ENCODE data around the gene S1PR2.

S1PR2 gene

DNA sequence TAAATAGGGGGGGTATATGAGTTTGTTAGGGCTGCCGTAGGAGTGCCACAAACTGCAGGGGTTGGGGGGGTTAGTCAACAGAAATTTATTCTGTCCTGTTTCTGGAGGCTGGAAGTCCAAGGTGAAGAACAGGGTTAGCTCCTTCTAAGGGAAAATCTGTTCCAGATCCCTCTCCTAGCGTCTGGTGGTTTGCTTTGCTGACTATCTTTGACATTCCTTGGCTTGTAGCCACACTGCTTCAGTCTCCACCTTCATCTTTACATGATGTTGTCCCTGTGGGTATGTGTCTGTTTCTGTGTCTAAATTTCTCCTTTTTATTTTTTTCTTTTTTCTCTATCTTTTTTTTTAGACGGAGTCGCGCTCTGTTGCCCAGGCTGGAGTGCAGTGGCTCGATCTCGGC is 31.6 kb upstream of the S1PR2 start:
- H2AFZ ChIP-seq (ENCODE audit: low read depth, low read length) = no peak overlapping the region
- no peak overlapping the region for H3K4ac ChIP-seq (ENCODE audit: low read depth in 1 of 2, low read length in 2 of 2)
- H3K9me3 ChIP-seq (ENCODE audit: control insufficient read depth, low read length) = no peaks in the 10 kb centered on the region
- H3K79me1 ChIP-seq (replicated peaks; ENCODE audit: low read length, poor library complexity, severe bottlenecking) = no peaks in the 10 kb centered on the region
- peak; percentile 14 for DNase-seq
- no peaks in the 10 kb centered on the region for H3K27me3 ChIP-seq (ENCODE audit: control insufficient read depth in 1 of 2, insufficient read depth in 1 of 2, low read length in 2 of 2)
- WGBS = 95% methylated on average over 6 of the region's 7 CpGs
- no peak overlapping the region for H2BK120ac ChIP-seq (ENCODE audit: low read depth, low read length)
- no peak overlapping the region for H3K18ac ChIP-seq (ENCODE audit: low read depth in 1 of 2, low read length in 2 of 2)
- no peak overlapping the region for H2AK5ac ChIP-seq (ENCODE audit: low read length, severe bottlenecking)
- no peak overlapping the region for H3K27ac ChIP-seq (ENCODE audit: low read length, poor library complexity, severe bottlenecking)
- H3K23ac ChIP-seq (ENCODE audit: low read length in 2 of 2) = no peak overlapping the region
- no peak overlapping the region for H3K4me2 ChIP-seq (ENCODE audit: low read length, poor library complexity, severe bottlenecking)
- no peak overlapping the region for H4K8ac ChIP-seq (ENCODE audit: low read length)
- H3K36me3 ChIP-seq (ENCODE audit: control insufficient read depth in 1 of 2, insufficient read depth in 2 of 2, low read depth in 1 of 2, low read length in 2 of 2) = peaks cover 20 to 24% of the 10 kb centered on the region in 2 experiments
- no peak overlapping the region for H2BK12ac ChIP-seq (ENCODE audit: low read length in 2 of 2)
- H3K4me1 ChIP-seq (ENCODE audit: control insufficient read depth, insufficient read depth, low read depth, low read length) = peaks cover 11% of the 10 kb centered on the region
- H2BK5ac ChIP-seq (ENCODE audit: low read depth, low read length, poor library complexity, severe bottlenecking) = no peak overlapping the region
- H3K14ac ChIP-seq (ENCODE audit: low read length in 2 of 2) = no peak overlapping the region
- no peak overlapping the region for H4K91ac ChIP-seq (ENCODE audit: low read length)
- H2BK15ac ChIP-seq (ENCODE audit: low read depth, poor library complexity, severe bottlenecking) = no peak overlapping the region
- no peak overlapping the region for H3K4me3 ChIP-seq (ENCODE audit: insufficient read depth in 1 of 2, low read depth in 1 of 2, low read length in 2 of 2)
- H3K9ac ChIP-seq (ENCODE audit: low read length) = no peak overlapping the region

DNA sequence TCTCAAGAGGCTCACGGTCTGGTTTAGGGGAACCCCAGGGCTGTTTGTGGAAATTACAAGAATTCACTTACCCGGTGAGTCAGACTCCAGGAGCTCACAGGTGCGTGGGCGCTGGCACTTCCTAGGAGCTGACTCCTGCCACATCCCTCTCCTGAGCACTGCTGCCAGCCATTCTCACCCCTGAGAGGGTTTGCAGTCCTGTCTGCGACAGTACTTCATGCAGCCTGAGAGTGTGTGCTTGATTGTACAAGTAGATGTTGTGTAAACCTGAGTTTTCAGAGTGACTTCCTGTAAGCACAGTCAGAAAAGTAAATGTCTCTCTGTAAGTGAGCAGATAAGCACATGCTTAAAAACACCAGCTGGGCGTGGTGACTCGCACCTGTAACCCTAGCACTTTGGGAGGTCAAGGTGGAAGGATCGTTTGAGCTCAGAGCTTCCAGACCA is 29.0 kb upstream of the S1PR2 start:
- no peak overlapping the region for H3K4me2 ChIP-seq (ENCODE audit: low read length, poor library complexity, severe bottlenecking)
- no peak overlapping the region for H3K14ac ChIP-seq (ENCODE audit: low read length in 2 of 2)
- H2BK5ac ChIP-seq (ENCODE audit: low read depth, low read length, poor library complexity, severe bottlenecking) = no peak overlapping the region
- no peak overlapping the region for H3K27ac ChIP-seq (ENCODE audit: low read length, poor library complexity, severe bottlenecking)
- no peak overlapping the region for H4K91ac ChIP-seq (ENCODE audit: low read length)
- no peaks in the 10 kb centered on the region for H3K27me3 ChIP-seq (ENCODE audit: control insufficient read depth in 1 of 2, insufficient read depth in 1 of 2, low read length in 2 of 2)
- peaks cover 7% of the 10 kb centered on the region for H3K79me1 ChIP-seq (replicated peaks; ENCODE audit: low read length, poor library complexity, severe bottlenecking)
- H3K23ac ChIP-seq (ENCODE audit: low read length in 2 of 2) = no peak overlapping the region
- DNase-seq = no peak
- WGBS = 90% methylated on average over 8 of the region's 8 CpGs
- no peak overlapping the region for H3K9ac ChIP-seq (ENCODE audit: low read length)
- H2AFZ ChIP-seq (ENCODE audit: low read depth, low read length) = no peak overlapping the region
- no peak overlapping the region for H2BK120ac ChIP-seq (ENCODE audit: low read depth, low read length)
- no peak overlapping the region for H2BK15ac ChIP-seq (ENCODE audit: low read depth, poor library complexity, severe bottlenecking)
- no peak overlapping the region for H3K18ac ChIP-seq (ENCODE audit: low read depth in 1 of 2, low read length in 2 of 2)
- H3K9me3 ChIP-seq (ENCODE audit: control insufficient read depth, low read length) = no peaks in the 10 kb centered on the region
- no peak overlapping the region for H2AK5ac ChIP-seq (ENCODE audit: low read length, severe bottlenecking)
- H2BK12ac ChIP-seq (ENCODE audit: low read length in 2 of 2) = no peak overlapping the region
- peaks cover 36 to 46% of the 10 kb centered on the region in 2 experiments for H3K36me3 ChIP-seq (ENCODE audit: control insufficient read depth in 1 of 2, insufficient read depth in 2 of 2, low read depth in 1 of 2, low read length in 2 of 2)
- no peak overlapping the region for H3K4me3 ChIP-seq (ENCODE audit: insufficient read depth in 1 of 2, low read depth in 1 of 2, low read length in 2 of 2)
- H4K8ac ChIP-seq (ENCODE audit: low read length) = no peak overlapping the region
- no peak overlapping the region for H3K4ac ChIP-seq (ENCODE audit: low read depth in 1 of 2, low read length in 2 of 2)
- H3K4me1 ChIP-seq (ENCODE audit: control insufficient read depth, insufficient read depth, low read depth, low read length) = peaks cover 11% of the 10 kb centered on the region

DNA sequence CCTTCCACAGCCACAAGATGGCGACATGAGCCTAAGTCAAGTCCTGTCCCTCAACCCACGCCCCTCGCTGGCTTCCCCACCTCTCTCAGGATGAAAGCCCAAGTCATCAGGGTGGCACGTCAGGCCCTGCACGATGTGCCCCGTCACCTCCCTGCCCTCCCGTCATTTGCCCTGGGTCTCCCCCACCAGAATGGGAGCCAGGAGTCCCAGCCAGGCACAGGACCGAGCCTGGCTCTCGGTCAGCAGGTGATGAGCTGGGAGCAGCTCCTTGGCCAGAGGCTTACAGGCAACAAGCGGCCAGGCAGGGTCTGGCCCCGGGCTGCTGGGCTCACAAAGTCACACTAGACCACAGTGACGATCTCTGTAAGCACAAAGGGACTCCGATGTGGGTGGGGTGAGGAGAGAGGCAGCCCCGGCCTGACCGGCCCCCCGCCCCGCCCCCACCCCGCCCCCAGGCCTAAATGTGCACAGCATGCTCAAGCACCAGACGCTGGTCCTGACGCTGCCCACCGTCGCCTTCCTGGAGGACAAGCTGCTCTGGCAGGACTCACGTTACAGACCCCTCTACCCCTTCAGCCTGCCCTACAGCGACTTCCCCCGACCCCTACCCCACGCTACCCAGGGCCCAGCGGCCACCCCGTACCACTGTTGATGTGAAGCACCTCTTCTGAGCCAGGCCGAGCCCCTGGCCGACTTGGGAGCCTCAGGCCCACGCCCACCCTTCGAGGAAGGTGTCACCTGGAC is 28.2 kb upstream of the S1PR2 start:
- Histone ChIP-seq H3K4ac (ENCODE audit: low read depth in 1 of 2, low read length in 2 of 2) (peak overlapping the region in 1 of 2 experiments; percentile 28), H3K79me1 (replicated peaks; ENCODE audit: low read length, poor library complexity, severe bottlenecking) (peaks cover 13% of the 10 kb centered on the region), H3K4me2 (ENCODE audit: low read length, poor library complexity, severe bottlenecking) (no peak overlapping the region), H3K9ac (ENCODE audit: low read length) (no peak overlapping the region), H3K4me3 (ENCODE audit: insufficient read depth in 1 of 2, low read depth in 1 of 2, low read length in 2 of 2) (no peak overlapping the region), H2AK5ac (ENCODE audit: low read length, severe bottlenecking) (no peak overlapping the region), H3K23ac (ENCODE audit: low read length in 2 of 2) (no peak overlapping the region), H2AFZ (ENCODE audit: low read depth, low read length) (no peak overlapping the region), H2BK15ac (ENCODE audit: low read depth, poor library complexity, severe bottlenecking) (peak overlapping the region; percentile 44), H3K36me3 (ENCODE audit: control insufficient read depth in 1 of 2, insufficient read depth in 2 of 2, low read depth in 1 of 2, low read length in 2 of 2) (peaks cover 44 to 54% of the 10 kb centered on the region in 2 experiments), H3K27me3 (ENCODE audit: control insufficient read depth in 1 of 2, insufficient read depth in 1 of 2, low read length in 2 of 2) (no peaks in the 10 kb centered on the region), H3K27ac (ENCODE audit: low read length, poor library complexity, severe bottlenecking) (no peak overlapping the region), H2BK5ac (ENCODE audit: low read depth, low read length, poor library complexity, severe bottlenecking) (no peak overlapping the region), H2BK120ac (ENCODE audit: low read depth, low read length) (no peak overlapping the region), H2BK12ac (ENCODE audit: low read length in 2 of 2) (no peak overlapping the region), H3K18ac (ENCODE audit: low read depth in 1 of 2, low read length in 2 of 2) (no peak overlapping the region), H3K14ac (ENCODE audit: low read length in 2 of 2) (no peak overlapping the region), H3K4me1 (ENCODE audit: control insufficient read depth, insufficient read depth, low read depth, low read length) (peaks cover 11% of the 10 kb centered on the region), H4K91ac (ENCODE audit: low read length) (no peak overlapping the region), H4K8ac (ENCODE audit: low read length) (peak overlapping the region; percentile 45), H3K9me3 (ENCODE audit: control insufficient read depth, low read length) (no peaks in the 10 kb centered on the region)
- WGBS = 65% methylated on average over 27 of the region's 32 CpGs
- peak; percentile 87 for DNase-seq

DNA sequence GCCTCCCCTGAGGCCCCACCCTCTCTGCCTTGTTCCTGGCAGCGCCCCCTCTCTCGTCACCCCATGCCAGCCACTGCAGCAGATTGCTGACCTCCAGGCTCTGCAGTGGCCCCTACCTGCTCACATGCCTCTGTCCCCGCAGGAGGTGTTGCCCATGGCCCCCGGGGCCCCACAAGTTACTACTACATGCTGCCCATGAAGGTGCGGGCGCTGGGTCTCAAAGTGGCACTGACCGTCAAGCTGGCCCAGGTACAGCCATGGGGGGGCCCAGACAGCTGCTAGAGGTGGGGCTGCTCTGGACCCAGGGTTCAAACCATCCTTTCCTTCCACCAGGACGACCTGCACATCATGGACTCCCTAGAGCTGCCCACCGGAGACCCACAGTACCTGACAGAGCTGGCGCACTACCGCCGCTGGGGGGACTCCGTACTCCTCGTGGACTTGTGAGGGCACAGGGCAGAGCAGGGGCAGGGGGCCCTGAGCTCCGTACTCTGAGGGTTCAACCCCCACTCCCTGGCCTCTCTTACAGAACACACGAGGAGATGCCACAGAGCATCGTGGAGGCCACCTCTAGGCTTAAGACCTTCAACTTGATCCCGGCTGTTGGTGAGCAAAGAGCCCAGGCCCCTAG is 27.1 kb upstream of the S1PR2 start:
- Histone ChIP-seq H2AK5ac (ENCODE audit: low read length, severe bottlenecking) (no peak overlapping the region), H3K27ac (ENCODE audit: low read length, poor library complexity, severe bottlenecking) (no peak overlapping the region), H2BK12ac (ENCODE audit: low read length in 2 of 2) (no peak overlapping the region), H3K4me3 (ENCODE audit: insufficient read depth in 1 of 2, low read depth in 1 of 2, low read length in 2 of 2) (no peak overlapping the region), H2BK15ac (ENCODE audit: low read depth, poor library complexity, severe bottlenecking) (no peak overlapping the region), H3K36me3 (ENCODE audit: control insufficient read depth in 1 of 2, insufficient read depth in 2 of 2, low read depth in 1 of 2, low read length in 2 of 2) (peaks cover 52 to 59% of the 10 kb centered on the region in 2 experiments), H3K9ac (ENCODE audit: low read length) (no peak overlapping the region), H3K9me3 (ENCODE audit: control insufficient read depth, low read length) (no peaks in the 10 kb centered on the region), H4K91ac (ENCODE audit: low read length) (no peak overlapping the region), H3K4me1 (ENCODE audit: control insufficient read depth, insufficient read depth, low read depth, low read length) (peaks cover 11% of the 10 kb centered on the region), H3K14ac (ENCODE audit: low read length in 2 of 2) (no peak overlapping the region), H2BK5ac (ENCODE audit: low read depth, low read length, poor library complexity, severe bottlenecking) (no peak overlapping the region), H3K27me3 (ENCODE audit: control insufficient read depth in 1 of 2, insufficient read depth in 1 of 2, low read length in 2 of 2) (no peaks in the 10 kb centered on the region), H3K4ac (ENCODE audit: low read depth in 1 of 2, low read length in 2 of 2) (no peak overlapping the region), H3K18ac (ENCODE audit: low read depth in 1 of 2, low read length in 2 of 2) (no peak overlapping the region), H2AFZ (ENCODE audit: low read depth, low read length) (no peak overlapping the region), H3K23ac (ENCODE audit: low read length in 2 of 2) (no peak overlapping the region), H3K79me1 (replicated peaks; ENCODE audit: low read length, poor library complexity, severe bottlenecking) (peaks cover 19% of the 10 kb centered on the region), H3K4me2 (ENCODE audit: low read length, poor library complexity, severe bottlenecking) (no peak overlapping the region), H2BK120ac (ENCODE audit: low read depth, low read length) (no peak overlapping the region), H4K8ac (ENCODE audit: low read length) (no peak overlapping the region)
- no peak for DNase-seq
- 97% methylated on average over 18 of the region's 18 CpGs for WGBS
